KMS-11 (cell line): ENCODE data around the gene PHYH.

Source experiments
- H2AFZ ChIP-seq: fragments of 200-600 bp; sonication (generic); 2 replicates; pipeline ENCODE4 v1.6.1; 2016; ENCODE audit warnings: antibody characterized with exemption, mixed run types, low read depth
- H3K27ac ChIP-seq: fragments of 200-600 bp; sonication (generic); 2 replicates; pipeline ENCODE4 v1.6.1; 2016; ENCODE audit warnings: mild to moderate bottlenecking, mixed run types
- H3K27me3 ChIP-seq: fragments of 200-600 bp; sonication (generic); 2 replicates; pipeline ENCODE4 v1.6.1; 2017; ENCODE audit warnings: mild to moderate bottlenecking, low read depth, mixed run types, moderate library complexity; ENCODE audit not compliant: insufficient read depth
- H3K36me3 ChIP-seq: fragments of 200-600 bp; sonication (generic); 2 replicates; pipeline ENCODE4 v1.6.1; 2017; ENCODE audit warnings: mild to moderate bottlenecking, mixed run types; ENCODE audit not compliant: insufficient read depth
- H3K4me1 ChIP-seq: fragments of 200-600 bp; sonication (generic); 2 replicates; pipeline ENCODE4 v1.6.1; 2016; ENCODE audit warnings: mild to moderate bottlenecking, low read depth, mixed run types; ENCODE audit not compliant: poor library complexity, severe bottlenecking
- H3K4me2 ChIP-seq: fragments of 200-600 bp; sonication (generic); 2 replicates; pipeline ENCODE4 v1.7.0; 2016; ENCODE audit warnings: mild to moderate bottlenecking, mixed run types
- H3K4me3 ChIP-seq: fragments of 200-600 bp; sonication (generic); IDR thresholded peaks from 2 replicates; pipeline ENCODE4 v1.6.1; 2017; ENCODE audit warnings: low read depth, low read length, mixed read lengths; ENCODE audit not compliant: insufficient read depth
- H3K79me2 ChIP-seq: fragments of 200-600 bp; sonication (generic); 2 replicates; pipeline ENCODE4 v1.6.1; 2016; ENCODE audit warnings: low read depth, mixed run types; ENCODE audit not compliant: insufficient read depth
- H3K9ac ChIP-seq: fragments of 200-600 bp; sonication (generic); 2 replicates; pipeline ENCODE4 v1.6.1; 2016; ENCODE audit warnings: mild to moderate bottlenecking, mixed run types
- H4K20me1 ChIP-seq: fragments of 200-600 bp; sonication (generic); 2 replicates; pipeline ENCODE4 v1.6.1; 2016; ENCODE audit warnings: mild to moderate bottlenecking, mixed run types; ENCODE audit not compliant: insufficient read depth
- CTCF ChIP-seq: fragments of 200-600 bp; sonication (generic); conservative IDR thresholded peaks from 2 replicates; pipeline ENCODE4 v1.6.1; 2017; ENCODE audit warnings: low read depth, mild to moderate bottlenecking, antibody characterized with exemption, low read length, moderate library complexity, mixed read lengths

PHYH gene

GRCh38 chr10:13310518-13311176 is 10.8 kb upstream of the PHYH start:
- H3K27me3 ChIP-seq = no peaks in the 10 kb centered on the region
- H3K36me3 ChIP-seq = no peaks in the 10 kb centered on the region
- no peak overlapping the region for H2AFZ ChIP-seq
- H3K4me1 ChIP-seq = no peaks in the 10 kb centered on the region
- H4K20me1 ChIP-seq = no peaks in the 10 kb centered on the region
- H3K4me3 ChIP-seq = no peak overlapping the region
- H3K9ac ChIP-seq = no peak overlapping the region
- H3K4me2 ChIP-seq = no peak overlapping the region
- no peak for TF ChIP-seq CTCF
- no peak overlapping the region for H3K27ac ChIP-seq
- no peaks in the 10 kb centered on the region for H3K79me2 ChIP-seq

- Histone ChIP-seq H3K79me2 (no peaks in the 10 kb centered on the region), H4K20me1 (no peaks in the 10 kb centered on the region), H3K27ac (no peak overlapping the region), H2AFZ (no peak overlapping the region), H3K4me2 (no peak overlapping the region), H3K4me3 (no peak overlapping the region), H3K9ac (no peak overlapping the region), H3K36me3 (no peaks in the 10 kb centered on the region), H3K27me3 (no peaks in the 10 kb centered on the region), H3K4me1 (no peaks in the 10 kb centered on the region)
- no peak for TF ChIP-seq CTCF
These were observed 9.9 kb upstream of the PHYH start for GRCh38 chr10:13309792-13310191.

GRCh38 chr10:13308096-13308495 is 8.2 kb upstream of the PHYH start:
- Histone ChIP-seq H3K27me3 (no peaks in the 10 kb centered on the region), H3K9ac (no peak overlapping the region), H3K4me1 (no peaks in the 10 kb centered on the region), H3K27ac (no peak overlapping the region), H4K20me1 (no peaks in the 10 kb centered on the region), H2AFZ (no peak overlapping the region), H3K4me3 (no peak overlapping the region), H3K4me2 (no peak overlapping the region), H3K79me2 (no peaks in the 10 kb centered on the region), H3K36me3 (no peaks in the 10 kb centered on the region)
- TF ChIP-seq CTCF = no peak

- no peak for TF ChIP-seq CTCF
- H2AFZ ChIP-seq = no peak overlapping the region
- H3K9ac ChIP-seq = no peak overlapping the region
- no peaks in the 10 kb centered on the region for H4K20me1 ChIP-seq
- peaks cover 8% of the 10 kb centered on the region for H3K4me1 ChIP-seq
- H3K4me2 ChIP-seq = no peak overlapping the region
- H3K36me3 ChIP-seq = no peaks in the 10 kb centered on the region
- no peaks in the 10 kb centered on the region for H3K79me2 ChIP-seq
- no peak overlapping the region for H3K27ac ChIP-seq
- no peak overlapping the region for H3K4me3 ChIP-seq
- H3K27me3 ChIP-seq = no peaks in the 10 kb centered on the region
These were observed 6.2 kb upstream of the PHYH start for GRCh38 chr10:13306103-13306502.
